LoVo (cell line): ENCODE measurements around the gene SPTBN1.
A peak's percentile ranks its signal among the peaks of the same experiment; 100 is the strongest.

ENCODE experiments used
- DNase-seq: peaks from one replicate; pipeline ENCODE4 v3.0.0-alpha.2; 2016; ENCODE audit warnings: low spot score

SPTBN1 gene

GRCh38 chr2:54653572-54654204, 197.6 kb downstream of the SPTBN1 start:
- DNase-seq: no peak

GRCh38 chr2:54655046-54655809, 199.1 kb downstream of the SPTBN1 start:
- no peak for DNase-seq

- DNase-seq: no peak
These were observed 200.7 kb downstream of the SPTBN1 start for GRCh38 chr2:54656863-54657262.

- DNase-seq: peak; percentile 19
These were observed 201.5 kb downstream of the SPTBN1 start for GRCh38 chr2:54657664-54658083.

- no peak for DNase-seq
These were observed 202.5 kb downstream of the SPTBN1 start for GRCh38 chr2:54658564-54659071.

GRCh38 chr2:54659527-54659926, 203.4 kb downstream of the SPTBN1 start:
- DNase-seq: no peak

- DNase-seq: no peak
These were observed 204.6 kb downstream of the SPTBN1 start for GRCh38 chr2:54660752-54661151.

GRCh38 chr2:54663424-54664030, 207.4 kb downstream of the SPTBN1 start:
- no peak for DNase-seq

GRCh38 chr2:54664238-54664786, 208.2 kb downstream of the SPTBN1 start:
- no peak for DNase-seq

- DNase-seq: no peak
These were observed 209.3 kb downstream of the SPTBN1 start for GRCh38 chr2:54665436-54665856.

GRCh38 chr2:54666131-54666633, 210.1 kb downstream of the SPTBN1 start:
- no peak for DNase-seq

- no peak for DNase-seq
These were observed 210.6 kb downstream of the SPTBN1 start for GRCh38 chr2:54666634-54667265.

- no peak for DNase-seq
These were observed 211.1 kb downstream of the SPTBN1 start for GRCh38 chr2:54667266-54667639.

GRCh38 chr2:54667726-54668650, 211.9 kb downstream of the SPTBN1 start:
- DNase-seq: no peak

GRCh38 chr2:54668711-54669110, 212.6 kb downstream of the SPTBN1 start:
- no peak for DNase-seq

- no peak for DNase-seq
These were observed 213.8 kb downstream of the SPTBN1 start for GRCh38 chr2:54669677-54670484.

- no peak for DNase-seq
These were observed 214.4 kb downstream of the SPTBN1 start for GRCh38 chr2:54670485-54671009.

- DNase-seq: no peak
These were observed 214.9 kb downstream of the SPTBN1 start for GRCh38 chr2:54671010-54671409.

GRCh38 chr2:54671875-54672589, 215.9 kb downstream of the SPTBN1 start:
- DNase-seq: no peak
